Measurements from ENCODE around the gene CCND2. TPM values are rescaled to one million over a fixed set of nuclear protein-coding genes. Genes with fewer than 3 reads are reported as not detected.

Gene CCND2
- polyA plus RNA-seq, 1 donor from 2014 or later = 16.9 TPM

DNA sequence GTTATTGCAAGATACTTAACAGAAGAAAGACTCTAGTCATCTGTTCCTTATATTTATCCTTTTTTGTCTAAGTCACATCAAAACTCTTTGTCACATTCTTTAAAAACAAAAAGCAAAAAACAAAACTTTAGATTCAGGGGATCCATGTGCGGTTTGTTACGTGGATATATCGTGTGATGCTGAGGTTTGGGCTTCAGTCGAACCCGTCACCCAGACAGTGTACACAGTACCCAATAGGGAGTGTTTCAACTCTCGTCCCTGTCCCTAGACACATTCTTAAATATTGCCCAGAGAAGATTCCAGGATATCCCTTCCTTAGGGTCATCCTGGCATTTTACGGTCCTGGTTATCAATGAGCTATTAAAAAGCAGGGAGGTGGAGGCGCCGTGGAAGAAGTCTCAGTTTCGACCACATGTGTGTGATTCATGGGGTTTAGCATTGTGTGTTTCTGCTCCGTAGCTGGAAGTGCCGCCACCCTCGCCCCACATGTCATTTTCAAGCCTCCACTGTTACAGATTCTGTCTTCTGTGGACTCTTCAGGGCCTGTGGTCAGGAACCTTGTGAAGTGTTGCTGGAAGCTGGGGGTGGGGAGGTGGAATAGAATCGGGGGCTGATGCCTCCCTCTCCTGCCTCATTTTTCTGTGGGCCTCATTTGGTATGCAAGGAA, 19.9 kb downstream of the CCND2 start:
- Histone ChIP-seq H3K9me2 (ENCODE audit: insufficient read depth, low read length) (no peaks in the 10 kb centered on the region), H3K36me3 (ENCODE audit: insufficient read depth, low read length) (no peaks in the 10 kb centered on the region), H3K4me2 (ENCODE audit: low read length) (no peak overlapping the region), H3K27me3 (ENCODE audit: insufficient read depth, low read depth, low read length) (no peaks in the 10 kb centered on the region), H3K79me2 (replicated peaks; ENCODE audit: insufficient read depth, low read length) (peaks cover 8% of the 10 kb centered on the region), H3K9me3 (ENCODE audit: low read length) (no peaks in the 10 kb centered on the region), H4K20me1 (ENCODE audit: insufficient read depth) (no peaks in the 10 kb centered on the region), H2AFZ (ENCODE audit: low read depth, low read length) (no peak overlapping the region), H3K27ac (ENCODE audit: low read length) (no peak overlapping the region), H3K9ac (ENCODE audit: low read length) (no peak overlapping the region), H3K4me3 (ENCODE audit: low read length) (no peak overlapping the region), H3F3A (ENCODE audit: insufficient read depth, low read length, poor library complexity, severe bottlenecking) (no peaks in the 10 kb centered on the region)
- TF ChIP-seq MXI1 (conservative IDR thresholded peaks at IDR 0.05; ENCODE audit: poor library complexity, severe bottlenecking) (no peak), EZH2 (IDR thresholded peaks at IDR 0.05; ENCODE audit: borderline replicate concordance, insufficient read depth, low read length, poor library complexity, severe bottlenecking) (no peak), SMC3 (conservative IDR thresholded peaks at IDR 0.05; ENCODE audit: poor library complexity) (no peak), TAF1 (IDR thresholded peaks at IDR 0.05; ENCODE audit: low read depth) (no peak), POLR2AphosphoS5 (IDR thresholded peaks at IDR 0.05) (no peak), RAD21 (conservative IDR thresholded peaks at IDR 0.05) (no peak), EP300 (conservative IDR thresholded peaks at IDR 0.05; ENCODE audit: poor library complexity, severe bottlenecking) (no peak)
- TF ChIP-seq, protein P1, sequence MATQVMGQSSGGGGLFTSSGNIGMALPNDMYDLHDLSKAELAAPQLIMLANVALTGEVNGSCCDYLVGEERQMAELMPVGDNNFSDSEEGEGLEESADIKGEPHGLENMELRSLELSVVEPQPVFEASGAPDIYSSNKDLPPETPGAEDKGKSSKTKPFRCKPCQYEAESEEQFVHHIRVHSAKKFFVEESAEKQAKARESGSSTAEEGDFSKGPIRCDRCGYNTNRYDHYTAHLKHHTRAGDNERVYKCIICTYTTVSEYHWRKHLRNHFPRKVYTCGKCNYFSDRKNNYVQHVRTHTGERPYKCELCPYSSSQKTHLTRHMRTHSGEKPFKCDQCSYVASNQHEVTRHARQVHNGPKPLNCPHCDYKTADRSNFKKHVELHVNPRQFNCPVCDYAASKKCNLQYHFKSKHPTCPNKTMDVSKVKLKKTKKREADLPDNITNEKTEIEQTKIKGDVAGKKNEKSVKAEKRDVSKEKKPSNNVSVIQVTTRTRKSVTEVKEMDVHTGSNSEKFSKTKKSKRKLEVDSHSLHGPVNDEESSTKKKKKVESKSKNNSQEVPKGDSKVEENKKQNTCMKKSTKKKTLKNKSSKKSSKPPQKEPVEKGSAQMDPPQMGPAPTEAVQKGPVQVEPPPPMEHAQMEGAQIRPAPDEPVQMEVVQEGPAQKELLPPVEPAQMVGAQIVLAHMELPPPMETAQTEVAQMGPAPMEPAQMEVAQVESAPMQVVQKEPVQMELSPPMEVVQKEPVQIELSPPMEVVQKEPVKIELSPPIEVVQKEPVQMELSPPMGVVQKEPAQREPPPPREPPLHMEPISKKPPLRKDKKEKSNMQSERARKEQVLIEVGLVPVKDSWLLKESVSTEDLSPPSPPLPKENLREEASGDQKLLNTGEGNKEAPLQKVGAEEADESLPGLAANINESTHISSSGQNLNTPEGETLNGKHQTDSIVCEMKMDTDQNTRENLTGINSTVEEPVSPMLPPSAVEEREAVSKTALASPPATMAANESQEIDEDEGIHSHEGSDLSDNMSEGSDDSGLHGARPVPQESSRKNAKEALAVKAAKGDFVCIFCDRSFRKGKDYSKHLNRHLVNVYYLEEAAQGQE (IDR thresholded peaks at IDR 0.05; ENCODE audit: borderline replicate concordance) = no peak
- TF ChIP-seq, protein P2, sequence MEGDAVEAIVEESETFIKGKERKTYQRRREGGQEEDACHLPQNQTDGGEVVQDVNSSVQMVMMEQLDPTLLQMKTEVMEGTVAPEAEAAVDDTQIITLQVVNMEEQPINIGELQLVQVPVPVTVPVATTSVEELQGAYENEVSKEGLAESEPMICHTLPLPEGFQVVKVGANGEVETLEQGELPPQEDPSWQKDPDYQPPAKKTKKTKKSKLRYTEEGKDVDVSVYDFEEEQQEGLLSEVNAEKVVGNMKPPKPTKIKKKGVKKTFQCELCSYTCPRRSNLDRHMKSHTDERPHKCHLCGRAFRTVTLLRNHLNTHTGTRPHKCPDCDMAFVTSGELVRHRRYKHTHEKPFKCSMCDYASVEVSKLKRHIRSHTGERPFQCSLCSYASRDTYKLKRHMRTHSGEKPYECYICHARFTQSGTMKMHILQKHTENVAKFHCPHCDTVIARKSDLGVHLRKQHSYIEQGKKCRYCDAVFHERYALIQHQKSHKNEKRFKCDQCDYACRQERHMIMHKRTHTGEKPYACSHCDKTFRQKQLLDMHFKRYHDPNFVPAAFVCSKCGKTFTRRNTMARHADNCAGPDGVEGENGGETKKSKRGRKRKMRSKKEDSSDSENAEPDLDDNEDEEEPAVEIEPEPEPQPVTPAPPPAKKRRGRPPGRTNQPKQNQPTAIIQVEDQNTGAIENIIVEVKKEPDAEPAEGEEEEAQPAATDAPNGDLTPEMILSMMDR (IDR thresholded peaks at IDR 0.05; ENCODE audit: poor library complexity, severe bottlenecking) = no peak

DNA sequence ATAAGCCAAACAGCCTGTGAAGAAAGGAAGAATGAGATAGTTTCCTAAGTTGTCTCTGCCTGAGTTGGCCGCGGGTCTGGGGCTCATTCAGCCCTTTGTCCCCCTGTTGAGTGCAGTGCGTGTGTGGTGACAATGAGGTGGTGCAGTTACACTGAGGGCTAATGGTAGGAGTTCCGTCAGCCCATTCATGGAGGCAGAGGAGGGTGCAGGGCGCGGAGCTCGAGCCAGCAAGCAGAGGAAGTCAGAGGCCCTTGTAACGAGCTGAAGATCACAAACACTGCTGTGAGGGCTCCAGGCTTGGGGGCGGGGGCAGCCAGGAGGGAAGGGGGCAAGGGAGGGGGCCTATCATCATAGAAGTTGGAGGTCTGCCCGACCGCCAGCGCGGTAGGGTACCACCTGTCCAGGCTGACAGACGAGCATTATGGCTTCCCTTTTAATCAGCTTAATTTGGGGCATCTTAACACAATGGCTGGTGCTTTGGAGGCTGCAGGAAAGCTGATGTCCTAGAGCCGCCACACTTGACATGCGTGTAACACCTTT, 20.5 kb downstream of the CCND2 start:
- Histone ChIP-seq H2AFZ (ENCODE audit: low read depth, low read length) (no peak overlapping the region), H3K9me2 (ENCODE audit: insufficient read depth, low read length) (no peaks in the 10 kb centered on the region), H3K27ac (ENCODE audit: low read length) (no peak overlapping the region), H3K79me2 (replicated peaks; ENCODE audit: insufficient read depth, low read length) (peaks cover 8% of the 10 kb centered on the region), H3K9ac (ENCODE audit: low read length) (no peak overlapping the region), H3F3A (ENCODE audit: insufficient read depth, low read length, poor library complexity, severe bottlenecking) (no peaks in the 10 kb centered on the region), H3K36me3 (ENCODE audit: insufficient read depth, low read length) (no peaks in the 10 kb centered on the region), H3K9me3 (ENCODE audit: low read length) (no peaks in the 10 kb centered on the region), H3K27me3 (ENCODE audit: insufficient read depth, low read depth, low read length) (no peaks in the 10 kb centered on the region), H4K20me1 (ENCODE audit: insufficient read depth) (no peaks in the 10 kb centered on the region), H3K4me3 (ENCODE audit: low read length) (no peak overlapping the region), H3K4me2 (ENCODE audit: low read length) (no peak overlapping the region)
- no peak for TF ChIP-seq SMC3 (conservative IDR thresholded peaks at IDR 0.05; ENCODE audit: poor library complexity)
- TF ChIP-seq EP300 (conservative IDR thresholded peaks at IDR 0.05; ENCODE audit: poor library complexity, severe bottlenecking) = no peak
- TF ChIP-seq TAF1 (IDR thresholded peaks at IDR 0.05; ENCODE audit: low read depth) = no peak
- TF ChIP-seq, protein P1 (IDR thresholded peaks at IDR 0.05; ENCODE audit: borderline replicate concordance) = no peak
- no peak for TF ChIP-seq MXI1 (conservative IDR thresholded peaks at IDR 0.05; ENCODE audit: poor library complexity, severe bottlenecking)
- TF ChIP-seq, protein P2 (IDR thresholded peaks at IDR 0.05; ENCODE audit: poor library complexity, severe bottlenecking) = no peak
- no peak for TF ChIP-seq POLR2AphosphoS5 (IDR thresholded peaks at IDR 0.05)
- no peak for TF ChIP-seq EZH2 (IDR thresholded peaks at IDR 0.05; ENCODE audit: borderline replicate concordance, insufficient read depth, low read length, poor library complexity, severe bottlenecking)
- TF ChIP-seq RAD21 (conservative IDR thresholded peaks at IDR 0.05) = no peak

Measured in neural cell (in vitro differentiated cells).